Measurements from ENCODE around the gene CIRBP. TPM values are rescaled to one million over a fixed set of nuclear protein-coding genes. Genes with fewer than 3 reads are reported as not detected.
A peak's percentile ranks its signal among the peaks of the same experiment; 100 is the strongest.
"Not testable (repeated sequence)": the region's sequence is repeated elsewhere in the genome, so short reads cannot be mapped to it uniquely, and the experiment has no call there.

Gene CIRBP
- total RNA-seq, 3 donors from 2014 or later (not counting 1 experiment from before 2014, with no cell fraction given), result 410 to 454 (median 440) TPM

DNA sequence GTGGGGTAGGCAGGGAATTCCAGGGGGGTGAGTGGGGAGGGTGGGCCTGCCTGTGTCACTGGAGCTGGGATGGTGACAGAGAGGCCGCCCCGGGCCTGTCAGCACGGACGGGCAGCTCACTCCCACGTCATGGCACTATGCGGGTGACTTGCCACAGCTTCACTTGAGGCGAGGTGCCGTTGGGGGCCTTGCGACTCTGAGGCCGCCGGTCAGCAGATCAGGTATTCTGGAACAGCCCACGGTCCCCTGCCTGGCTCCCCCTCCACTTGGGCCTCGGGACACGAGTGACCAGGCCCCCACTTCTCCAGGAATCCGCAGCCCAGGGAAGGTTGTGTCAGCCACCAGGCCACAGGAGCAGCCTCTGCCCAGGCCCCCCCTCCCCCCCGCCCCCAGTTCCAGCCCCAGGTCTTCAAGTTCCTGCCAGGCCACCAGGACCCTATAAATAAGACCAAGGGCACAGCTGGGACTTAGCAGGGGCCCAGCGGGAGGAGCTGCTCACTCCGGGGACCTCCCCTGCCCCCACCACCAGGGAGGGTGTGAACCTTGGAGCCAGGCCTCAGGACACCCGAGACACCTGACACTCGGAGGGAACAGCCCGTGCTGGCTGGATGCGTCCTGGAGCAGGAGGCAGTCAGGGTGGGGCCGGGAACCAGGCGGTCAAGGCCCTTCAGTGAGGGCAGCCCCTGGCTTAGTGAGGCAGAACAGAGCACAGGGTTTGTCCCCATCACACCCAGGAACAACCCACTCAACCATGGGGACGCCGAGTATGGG is 23.5 kb upstream of the CIRBP start:
- H3K4me1 ChIP-seq (ENCODE audit: control insufficient read depth, insufficient read depth, low read length), result peaks cover 54% of the 10 kb centered on the region
- no peak for ATAC-seq
- peak in 1 of 2 donors; percentile 25 for DNase-seq

DNA sequence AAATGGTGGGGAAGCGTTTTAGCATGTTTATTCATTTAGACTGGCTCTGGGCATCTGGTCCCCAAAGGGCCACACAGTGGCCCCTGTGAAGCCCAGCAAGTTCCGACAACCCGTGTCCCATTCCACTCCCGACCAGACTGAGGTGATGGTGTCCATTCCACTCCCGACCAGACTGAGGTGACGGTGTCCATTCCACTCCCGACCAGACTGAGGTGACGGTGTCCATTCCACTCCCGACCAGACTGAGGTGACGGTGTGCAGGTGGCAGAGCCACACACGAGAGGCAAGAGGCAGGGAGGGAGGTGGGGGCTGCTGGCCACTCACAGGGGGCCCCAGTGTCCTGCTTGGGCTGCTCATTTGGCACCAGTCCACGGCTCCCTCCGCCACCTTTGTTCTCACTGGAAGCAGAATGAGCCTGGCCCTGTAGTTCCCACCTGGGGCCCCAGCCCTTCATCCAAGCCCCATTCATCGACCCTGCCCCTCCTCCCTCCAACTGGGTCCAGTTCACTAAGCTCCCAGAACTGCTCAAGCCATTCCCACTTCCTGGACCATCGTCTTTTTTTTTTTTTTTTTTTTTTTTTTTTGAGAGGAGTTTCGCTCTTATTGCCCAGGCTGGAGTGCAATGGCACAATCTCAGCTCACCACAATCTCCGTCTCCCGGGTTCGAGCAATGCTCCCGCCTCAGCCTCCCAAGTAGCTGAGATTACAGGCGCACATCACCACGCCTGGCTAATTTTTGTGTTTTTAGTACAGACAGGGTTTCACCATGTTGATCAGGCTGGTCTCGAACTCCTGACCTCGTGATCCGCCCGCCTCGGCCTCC is 22.7 kb upstream of the CIRBP start:
- H3K27ac ChIP-seq (ENCODE audit: low read length); H3K36me3 ChIP-seq (ENCODE audit: control insufficient read depth, insufficient read depth, low read length); H3K27me3 ChIP-seq (ENCODE audit: control insufficient read depth, insufficient read depth, low read length); H3K9me3 Mint-ChIP-seq; H3K4me3 ChIP-seq (ENCODE audit: low read length); H3K4me3 Mint-ChIP-seq; H3K9me3 ChIP-seq (ENCODE audit: control insufficient read depth, insufficient read depth, low read length); H3K36me3 Mint-ChIP-seq; ATAC-seq; H3K27me3 Mint-ChIP-seq (ENCODE audit: low read depth in 2 of 2): not testable (repeated sequence)
- intact Hi-C loops (cut with micrococcal nuclease), result loop anchor here (5.0 to 10.0 kb wide), 2 partner anchors 224 to 322 kb away; partner anchors contain the start of genes ARID3A, RNU6-2 and TMEM259
- 91% methylated on average over 26 of the region's 27 CpGs for whole genome bisulfite sequencing (ENCODE audit: insufficient coverage)
- Mint-ChIP-seq H3K4me1 (peaks cover 8 to 17% of the 10 kb centered on the region in 2 donors), H3K27ac (peak overlapping the region in 1 of 2 donors; percentile 35)
- DNase-seq, result peak in 1 of 2 donors; percentile 33
- H3K4me1 ChIP-seq (ENCODE audit: control insufficient read depth, insufficient read depth, low read length), result peaks cover 50% of the 10 kb centered on the region

More for the DNA sequence above, 23.5 kb upstream of the CIRBP start:
- intact Hi-C loops (cut with micrococcal nuclease), result loop anchor here (5.0 to 10.0 kb wide), 2 partner anchors 223 to 321 kb away; partner anchors contain the start of genes ARID3A, RNU6-2 and TMEM259
- WGBS (ENCODE audit: insufficient coverage), result 88% methylated on average over 25 of the region's 26 CpGs
- Histone ChIP-seq H3K27ac (ENCODE audit: low read length) (peak overlapping the region; percentile 64), H3K9me3 (ENCODE audit: control insufficient read depth, insufficient read depth, low read length) (no peaks in the 10 kb centered on the region), H3K27me3 (ENCODE audit: control insufficient read depth, insufficient read depth, low read length) (peaks cover 3% of the 10 kb centered on the region), H3K36me3 (ENCODE audit: control insufficient read depth, insufficient read depth, low read length) (peaks cover 5% of the 10 kb centered on the region), H3K4me3 (ENCODE audit: low read length) (no peak overlapping the region)
- TF ChIP-seq, protein P1, sequence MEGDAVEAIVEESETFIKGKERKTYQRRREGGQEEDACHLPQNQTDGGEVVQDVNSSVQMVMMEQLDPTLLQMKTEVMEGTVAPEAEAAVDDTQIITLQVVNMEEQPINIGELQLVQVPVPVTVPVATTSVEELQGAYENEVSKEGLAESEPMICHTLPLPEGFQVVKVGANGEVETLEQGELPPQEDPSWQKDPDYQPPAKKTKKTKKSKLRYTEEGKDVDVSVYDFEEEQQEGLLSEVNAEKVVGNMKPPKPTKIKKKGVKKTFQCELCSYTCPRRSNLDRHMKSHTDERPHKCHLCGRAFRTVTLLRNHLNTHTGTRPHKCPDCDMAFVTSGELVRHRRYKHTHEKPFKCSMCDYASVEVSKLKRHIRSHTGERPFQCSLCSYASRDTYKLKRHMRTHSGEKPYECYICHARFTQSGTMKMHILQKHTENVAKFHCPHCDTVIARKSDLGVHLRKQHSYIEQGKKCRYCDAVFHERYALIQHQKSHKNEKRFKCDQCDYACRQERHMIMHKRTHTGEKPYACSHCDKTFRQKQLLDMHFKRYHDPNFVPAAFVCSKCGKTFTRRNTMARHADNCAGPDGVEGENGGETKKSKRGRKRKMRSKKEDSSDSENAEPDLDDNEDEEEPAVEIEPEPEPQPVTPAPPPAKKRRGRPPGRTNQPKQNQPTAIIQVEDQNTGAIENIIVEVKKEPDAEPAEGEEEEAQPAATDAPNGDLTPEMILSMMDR (IDR thresholded peaks at IDR 0.05), result no peak
- Mint-ChIP-seq H3K9me3 (no peaks in the 10 kb centered on the region), H3K27me3 (ENCODE audit: low read depth in 2 of 2) (peaks cover 0 to 3% of the 10 kb centered on the region in 2 donors), H3K4me1 (peaks cover 11 to 20% of the 10 kb centered on the region in 2 donors), H3K36me3 (no peaks in the 10 kb centered on the region), H3K4me3 (no peak overlapping the region), H3K27ac (peak overlapping the region in 1 of 2 donors; percentile 89)

DNA sequence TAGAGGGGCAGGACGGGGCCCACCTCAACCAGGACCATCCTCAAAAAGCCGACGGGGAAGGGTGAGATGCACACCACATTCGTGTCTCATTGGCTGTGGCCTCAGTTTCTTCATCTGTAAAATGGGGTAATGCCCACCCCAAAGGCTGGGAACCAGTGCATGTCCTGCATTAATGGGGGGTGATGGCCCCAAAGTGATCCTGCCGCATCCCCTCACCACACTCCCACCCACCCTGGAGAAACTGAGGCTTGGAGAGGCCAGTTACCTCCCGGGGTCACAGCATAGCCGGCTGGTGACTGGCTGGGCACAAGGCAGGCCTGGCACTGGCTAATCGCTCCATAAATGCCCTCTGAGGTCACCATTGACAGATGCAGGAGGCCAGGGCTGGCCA is 21.4 kb upstream of the CIRBP start:
- H3K27me3 ChIP-seq (ENCODE audit: control insufficient read depth, insufficient read depth, low read length), result no peaks in the 10 kb centered on the region
- peak overlapping the region; percentile 73 to 88 for H3K27ac Mint-ChIP-seq
- WGBS (ENCODE audit: insufficient coverage), result 75% methylated on average over 8 of the region's 8 CpGs
- DNase-seq, result no peak
- peaks cover 14% of the 10 kb centered on the region for H3K36me3 ChIP-seq (ENCODE audit: control insufficient read depth, insufficient read depth, low read length)
- no peak for ATAC-seq
- peak overlapping the region; percentile 67 for H3K4me3 ChIP-seq (ENCODE audit: low read length)
- intact Hi-C loops (cut with micrococcal nuclease), result loop anchor here (5.0 to 10.0 kb wide), 2 partner anchors 225 to 323 kb away; partner anchors contain the start of genes ARID3A, RNU6-2 and TMEM259
- no peaks in the 10 kb centered on the region for H3K36me3 Mint-ChIP-seq
- H3K4me1 Mint-ChIP-seq, result peaks cover 5 to 19% of the 10 kb centered on the region in 2 donors
- H3K27ac ChIP-seq (ENCODE audit: low read length), result peak overlapping the region; percentile 96
- no peaks in the 10 kb centered on the region for H3K27me3 Mint-ChIP-seq (ENCODE audit: low read depth in 2 of 2)
- H3K9me3 ChIP-seq (ENCODE audit: control insufficient read depth, insufficient read depth, low read length), result no peaks in the 10 kb centered on the region
- no peaks in the 10 kb centered on the region for H3K9me3 Mint-ChIP-seq
- H3K4me3 Mint-ChIP-seq, result no peak overlapping the region
- H3K4me1 ChIP-seq (ENCODE audit: control insufficient read depth, insufficient read depth, low read length), result peaks cover 47% of the 10 kb centered on the region
- TF ChIP-seq, protein P1 (IDR thresholded peaks at IDR 0.05), result no peak
